Neutrophil (primary cell): Measurements from ENCODE around the gene IL1R2.

Source experiments
- H3K27ac ChIP-seq: fragments of 200-600 bp; sonication (generic); 2 replicates; pipeline ENCODE4 v1.5.1; 2016; ENCODE audit warnings: mild to moderate bottlenecking, moderate library complexity
- H3K27me3 ChIP-seq: fragments of 200-600 bp; sonication (generic); 2 replicates; pipeline ENCODE4 v1.6.0; 2016; ENCODE audit warnings: mild to moderate bottlenecking
- H3K36me3 ChIP-seq: fragments of 200-600 bp; sonication (generic); 2 replicates; pipeline ENCODE4 v1.5.1; 2017
- H3K4me1 ChIP-seq, 2 experiments: fragments of 200-600 bp in 1 of 2; sonication (generic) in 1 of 2; 1 replicate in 1 of 2; 2 replicates in 1 of 2; pipeline versions ENCODE4 v1.5.1 to v1.6.1; 2013 to 2016; ENCODE audit warnings: low read depth in 1 of 2, low read length in 1 of 2, mild to moderate bottlenecking in 1 of 2, moderate library complexity in 1 of 2; ENCODE audit not compliant: control insufficient read depth in 1 of 2, insufficient read depth in 1 of 2
- H3K4me3 ChIP-seq, 2 experiments: fragments of 200-600 bp in 1 of 2; sonication (generic) in 1 of 2; 1 replicate in 1 of 2; 2 replicates in 1 of 2; pipeline ENCODE4 v1.5.1; 2013 to 2016; ENCODE audit warnings: low read depth in 1 of 2, low read length in 1 of 2, mild to moderate bottlenecking in 1 of 2, moderate library complexity in 1 of 2
- H3K9me3 ChIP-seq: fragments of 200-600 bp; sonication (generic); 2 replicates; pipeline ENCODE4 v1.5.1; 2016
- TF ChIP-seq, protein P1 (sequence below): fragments of 200-600 bp; sonication (generic); IDR thresholded peaks from 2 replicates; pipeline ENCODE4 v1.5.1; 2016; ENCODE audit warnings: antibody characterized with exemption

Gene IL1R2

GRCh38 chr2:102048465-102048864 is 56.7 kb downstream of the IL1R2 start:
- Histone ChIP-seq H3K27me3 (peaks cover 25% of the 10 kb centered on the region), H3K36me3 (peaks cover 12% of the 10 kb centered on the region), H3K27ac (no peak overlapping the region), H3K9me3 (no peaks in the 10 kb centered on the region), H3K4me1 (peaks cover 36 to 39% of the 10 kb centered on the region in 2 experiments), H3K4me3 (no peak overlapping the region)
- TF ChIP-seq, protein P1, sequence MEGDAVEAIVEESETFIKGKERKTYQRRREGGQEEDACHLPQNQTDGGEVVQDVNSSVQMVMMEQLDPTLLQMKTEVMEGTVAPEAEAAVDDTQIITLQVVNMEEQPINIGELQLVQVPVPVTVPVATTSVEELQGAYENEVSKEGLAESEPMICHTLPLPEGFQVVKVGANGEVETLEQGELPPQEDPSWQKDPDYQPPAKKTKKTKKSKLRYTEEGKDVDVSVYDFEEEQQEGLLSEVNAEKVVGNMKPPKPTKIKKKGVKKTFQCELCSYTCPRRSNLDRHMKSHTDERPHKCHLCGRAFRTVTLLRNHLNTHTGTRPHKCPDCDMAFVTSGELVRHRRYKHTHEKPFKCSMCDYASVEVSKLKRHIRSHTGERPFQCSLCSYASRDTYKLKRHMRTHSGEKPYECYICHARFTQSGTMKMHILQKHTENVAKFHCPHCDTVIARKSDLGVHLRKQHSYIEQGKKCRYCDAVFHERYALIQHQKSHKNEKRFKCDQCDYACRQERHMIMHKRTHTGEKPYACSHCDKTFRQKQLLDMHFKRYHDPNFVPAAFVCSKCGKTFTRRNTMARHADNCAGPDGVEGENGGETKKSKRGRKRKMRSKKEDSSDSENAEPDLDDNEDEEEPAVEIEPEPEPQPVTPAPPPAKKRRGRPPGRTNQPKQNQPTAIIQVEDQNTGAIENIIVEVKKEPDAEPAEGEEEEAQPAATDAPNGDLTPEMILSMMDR = no peak

- peaks cover 38 to 42% of the 10 kb centered on the region in 2 experiments for H3K4me1 ChIP-seq
- TF ChIP-seq, protein P1 = no peak
- H3K36me3 ChIP-seq = no peaks in the 10 kb centered on the region
- H3K9me3 ChIP-seq = no peaks in the 10 kb centered on the region
- peak overlapping the region; percentile 56 for H3K27ac ChIP-seq
- peaks cover 25% of the 10 kb centered on the region for H3K27me3 ChIP-seq
- H3K4me3 ChIP-seq = no peak overlapping the region
Observed at GRCh38 chr2:102049756-102050443, 58.1 kb downstream of the IL1R2 start.

DNA sequence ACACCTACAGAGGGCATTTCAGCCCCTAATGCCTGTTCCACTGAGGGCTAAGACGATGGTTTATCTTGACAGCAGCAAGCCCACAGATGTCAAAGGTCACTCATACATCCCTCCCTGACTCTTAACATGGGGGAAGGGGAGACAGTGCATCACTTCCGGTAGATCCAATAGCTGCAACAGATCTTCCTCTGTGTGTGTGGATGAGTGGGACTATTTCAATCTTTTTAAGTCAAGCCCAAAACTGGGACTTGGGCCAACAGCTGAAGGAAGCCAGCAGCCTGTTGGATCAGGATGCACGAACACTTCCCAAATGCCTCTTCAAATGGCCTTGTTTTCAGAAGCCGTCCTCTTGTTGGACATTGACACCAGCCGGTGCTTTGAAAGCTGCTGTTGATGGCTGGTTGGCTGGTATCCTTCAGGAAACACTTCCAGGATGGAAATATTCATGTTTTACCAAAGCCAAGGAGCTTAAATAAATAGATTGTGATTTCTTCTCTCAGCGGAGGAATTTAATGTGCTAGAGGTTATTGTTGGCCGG is 59.2 kb downstream of the IL1R2 start:
- no peaks in the 10 kb centered on the region for H3K36me3 ChIP-seq
- peaks cover 18% of the 10 kb centered on the region for H3K27me3 ChIP-seq
- no peaks in the 10 kb centered on the region for H3K9me3 ChIP-seq
- peaks cover 38 to 42% of the 10 kb centered on the region in 2 experiments for H3K4me1 ChIP-seq
- peak overlapping the region; percentile 56 for H3K27ac ChIP-seq
- TF ChIP-seq, protein P1 = no peak
- H3K4me3 ChIP-seq = no peak overlapping the region

DNA sequence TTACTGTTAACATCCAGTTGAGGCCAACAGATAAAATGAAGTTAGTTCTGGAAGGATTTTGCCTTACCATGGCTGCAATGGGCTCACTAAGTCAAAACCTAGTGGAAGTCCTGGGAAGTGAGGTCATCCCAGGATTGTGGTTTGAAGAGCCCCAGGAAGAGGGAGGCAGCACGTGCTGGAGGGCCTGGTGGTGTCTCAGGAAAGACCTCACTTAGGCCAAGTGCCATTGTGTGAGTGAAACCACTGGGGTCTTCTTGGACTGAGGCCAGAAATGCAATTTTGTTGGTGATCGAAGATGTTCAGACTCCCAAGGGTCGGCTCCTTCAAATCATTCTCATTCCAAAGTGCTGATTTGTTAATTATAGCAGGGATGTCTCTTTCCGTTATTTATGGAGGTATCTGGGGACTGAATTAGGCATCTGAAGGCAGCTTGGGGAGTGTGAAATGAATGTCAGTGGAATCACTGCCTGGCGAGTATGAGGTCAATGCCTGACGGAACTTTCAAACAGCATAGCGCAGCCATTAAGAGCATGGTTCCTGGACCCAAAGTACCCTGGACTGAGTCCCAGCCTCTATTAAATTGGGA is 60.0 kb downstream of the IL1R2 start:
- no peak overlapping the region for H3K4me3 ChIP-seq
- H3K4me1 ChIP-seq = peaks cover 38 to 42% of the 10 kb centered on the region in 2 experiments
- peaks cover 10% of the 10 kb centered on the region for H3K27me3 ChIP-seq
- H3K36me3 ChIP-seq = no peaks in the 10 kb centered on the region
- TF ChIP-seq, protein P1 = no peak
- H3K27ac ChIP-seq = peak overlapping the region; percentile 73
- H3K9me3 ChIP-seq = no peaks in the 10 kb centered on the region

- Histone ChIP-seq H3K27ac (peak overlapping the region; percentile 73), H3K27me3 (peaks cover 4% of the 10 kb centered on the region), H3K36me3 (no peaks in the 10 kb centered on the region), H3K4me1 (peaks cover 38 to 42% of the 10 kb centered on the region in 2 experiments), H3K9me3 (no peaks in the 10 kb centered on the region), H3K4me3 (no peak overlapping the region)
- TF ChIP-seq, protein P1 = no peak
Observed at GRCh38 chr2:102052365-102052764, 60.6 kb downstream of the IL1R2 start.
